ENCODE data around the gene GNG4.
A peak's percentile ranks its signal among the peaks of the same experiment; 100 is the strongest.
"Not testable (repeated sequence)": the region's sequence is repeated elsewhere in the genome, so short reads cannot be mapped to it uniquely, and the experiment has no call there.

GNG4 gene

GRCh38 chr1:235628316-235629005 lies 21.1 kb downstream of the GNG4 start:
- FAIRE-seq (no peak), DNase-seq (ENCODE audit: low spot score) (no peak)

- no peak for DNase-seq (ENCODE audit: low spot score)
- no peak for FAIRE-seq
Measured at GRCh38 chr1:235625831-235626230, 23.8 kb downstream of the GNG4 start.

GRCh38 chr1:235625340-235625739 lies 24.2 kb downstream of the GNG4 start:
- FAIRE-seq (no peak), DNase-seq (ENCODE audit: low spot score) (no peak)

GRCh38 chr1:235624721-235625333 lies 24.8 kb downstream of the GNG4 start:
- DNase-seq (ENCODE audit: low spot score) (peak; percentile 73), FAIRE-seq (peak; percentile 89)

DNA sequence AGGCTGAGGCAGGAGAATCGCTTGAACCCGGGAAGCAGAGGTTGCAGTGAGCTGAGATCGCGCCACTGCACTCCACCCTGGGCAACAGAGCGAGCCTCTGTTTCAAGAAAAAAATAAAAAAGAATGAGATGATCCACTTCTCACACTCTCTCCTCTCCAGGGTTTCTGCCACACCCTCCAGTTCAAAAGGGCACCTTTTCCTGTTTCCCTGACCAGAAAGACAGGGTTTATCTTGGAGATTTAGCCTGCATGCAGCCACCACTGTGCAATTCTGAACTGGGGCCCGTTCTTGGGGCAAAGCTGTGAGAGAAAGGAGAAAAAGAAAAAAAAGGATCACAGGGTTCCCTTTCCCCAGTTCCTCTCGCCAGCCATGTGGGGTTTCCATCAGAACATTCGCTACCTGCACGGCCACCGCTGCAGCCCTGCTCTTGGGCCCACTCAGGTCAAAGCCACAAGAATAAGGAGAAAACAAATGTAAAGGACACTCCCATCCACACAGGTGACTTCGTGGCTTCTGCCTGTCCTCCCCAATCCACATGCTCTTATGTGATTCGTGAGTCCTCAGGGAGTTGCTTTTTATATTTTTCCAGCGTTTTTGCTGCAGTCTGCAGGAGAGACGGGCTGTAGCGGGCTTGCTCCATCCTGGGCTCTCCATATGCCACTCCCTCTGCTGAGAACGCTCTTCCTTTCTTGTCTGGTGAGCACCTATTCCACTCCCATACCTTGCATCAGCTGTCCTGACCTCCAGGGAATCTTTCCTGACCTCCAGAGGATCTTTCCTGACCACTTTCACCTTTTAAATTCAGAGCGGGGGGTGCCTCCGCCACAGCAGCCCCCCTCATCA lies 26.4 kb downstream of the GNG4 start:
- FAIRE-seq: no peak
- DNase-seq (ENCODE audit: low spot score): no peak

GRCh38 chr1:235619149-235619548 lies 30.4 kb downstream of the GNG4 start:
- FAIRE-seq; DNase-seq (ENCODE audit: low spot score): not testable (repeated sequence)

DNA sequence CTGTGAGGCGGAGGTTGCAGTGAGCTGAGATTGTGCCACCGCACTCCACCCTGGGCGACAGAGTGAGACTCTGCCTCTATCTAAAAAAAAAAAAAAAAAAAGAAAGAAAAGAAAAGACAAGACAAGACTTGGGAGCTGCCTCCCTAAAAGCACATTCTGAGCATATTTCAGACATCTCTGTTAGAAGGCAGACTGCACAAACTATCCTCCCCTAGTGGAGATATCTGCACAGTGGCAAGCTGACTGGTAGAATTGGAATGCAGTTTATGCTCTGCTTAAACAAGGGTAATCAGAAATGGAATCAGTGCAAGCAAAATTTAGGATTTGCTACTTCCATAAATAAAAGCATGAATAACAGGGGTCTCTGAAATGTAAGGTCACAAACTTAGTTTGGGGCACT lies 31.8 kb downstream of the GNG4 start:
- no peak for DNase-seq (ENCODE audit: low spot score)
- no peak for FAIRE-seq

- no peak for DNase-seq (ENCODE audit: low spot score)
- no peak for FAIRE-seq
Measured at GRCh38 chr1:235617140-235617539, 32.4 kb downstream of the GNG4 start.

- DNase-seq (ENCODE audit: low spot score) (no peak), FAIRE-seq (no peak)
Measured at GRCh38 chr1:235614442-235614954, 35.1 kb downstream of the GNG4 start.

DNA sequence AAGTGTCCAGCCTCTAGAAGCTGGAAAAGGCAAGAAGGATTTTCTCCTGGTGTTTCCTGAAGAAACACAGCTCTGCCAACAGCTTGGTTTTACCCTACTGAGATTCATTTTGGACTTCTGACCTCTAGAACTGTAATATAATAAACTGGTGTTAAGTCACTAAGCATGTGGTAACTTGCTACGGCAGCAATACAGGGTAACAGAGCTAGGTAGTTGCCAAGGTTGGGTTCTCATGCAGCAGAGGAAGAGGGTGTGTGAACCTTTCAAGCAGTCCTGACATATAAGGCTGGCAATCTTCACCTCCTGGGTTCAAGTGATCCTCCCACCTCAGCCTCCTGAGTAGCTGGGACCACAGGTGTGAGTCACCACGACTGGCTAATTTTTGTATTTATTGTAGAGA lies 36.0 kb downstream of the GNG4 start:
- DNase-seq (ENCODE audit: low spot score): no peak

GRCh38 chr1:235612761-235613160 lies 36.8 kb downstream of the GNG4 start:
- FAIRE-seq: no peak
- no peak for DNase-seq (ENCODE audit: low spot score)

More for the DNA sequence above, 36.0 kb downstream of the GNG4 start:
- no peak for FAIRE-seq

- FAIRE-seq (no peak), DNase-seq (ENCODE audit: low spot score) (no peak)
Measured at GRCh38 chr1:235610157-235610556, 39.4 kb downstream of the GNG4 start.

DNA sequence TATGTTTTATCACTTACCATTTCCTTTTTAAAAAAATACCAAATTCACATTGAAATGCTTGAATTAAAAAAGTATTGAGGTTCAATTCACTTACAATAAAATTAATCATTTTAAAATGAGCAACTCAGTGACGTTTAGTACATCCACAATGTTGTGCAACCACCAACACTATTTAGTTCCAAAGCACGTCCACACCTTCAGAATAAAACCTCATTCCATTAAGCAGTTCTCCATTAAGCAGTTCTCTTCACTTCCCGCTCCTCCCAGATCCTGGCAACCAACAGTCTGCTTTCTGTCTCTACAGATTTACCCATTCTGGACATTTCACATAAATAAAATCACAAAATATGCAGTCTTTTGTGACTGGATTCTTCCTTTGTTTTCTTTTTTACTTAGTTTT lies 41.3 kb downstream of the GNG4 start:
- DNase-seq (ENCODE audit: low spot score): no peak
- FAIRE-seq: no peak

DNA sequence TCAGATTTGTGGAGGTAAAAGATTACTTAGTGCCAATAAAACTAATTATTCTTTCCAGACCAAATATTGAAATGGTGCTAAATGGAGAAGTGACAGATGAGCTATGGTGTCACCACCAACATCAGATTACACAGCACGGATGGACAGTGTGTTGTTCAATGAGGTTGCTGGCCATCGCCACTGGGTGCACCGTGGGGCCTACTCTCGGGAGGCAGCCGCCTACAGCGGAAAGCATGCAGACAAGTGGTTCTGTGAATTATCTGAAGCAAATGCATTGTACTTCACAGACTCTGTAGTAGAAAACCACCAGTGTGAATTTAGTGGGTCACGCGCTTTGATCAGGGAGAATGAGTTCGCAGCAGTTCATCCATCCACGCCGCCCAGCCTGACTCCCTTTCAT lies 42.3 kb downstream of the GNG4 start:
- DNase-seq (ENCODE audit: low spot score) (no peak), FAIRE-seq (no peak)

DNA sequence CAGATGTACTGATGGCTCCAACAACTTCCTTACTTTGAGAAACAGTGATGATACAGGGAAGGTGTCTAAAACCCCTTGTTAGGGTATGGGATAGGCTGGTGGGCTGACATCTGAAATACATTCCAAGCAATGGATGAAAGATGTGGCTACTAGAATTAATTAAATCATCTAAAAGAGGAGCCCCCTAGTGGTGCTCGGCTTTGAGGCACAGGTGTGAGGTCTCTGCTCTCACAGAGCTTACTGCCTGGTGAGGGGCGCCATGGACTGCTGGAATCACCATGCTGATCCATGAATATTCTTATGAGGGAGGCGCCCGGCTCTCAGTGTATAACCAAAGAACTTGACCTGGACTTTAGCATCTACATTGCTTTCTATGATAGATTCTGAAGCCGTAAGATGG lies 48.5 kb downstream of the GNG4 start:
- FAIRE-seq: no peak
- DNase-seq (ENCODE audit: low spot score): no peak

- DNase-seq (ENCODE audit: low spot score): no peak
- no peak for FAIRE-seq
Measured at GRCh38 chr1:235599536-235599935, 50.0 kb downstream of the GNG4 start.

DNA sequence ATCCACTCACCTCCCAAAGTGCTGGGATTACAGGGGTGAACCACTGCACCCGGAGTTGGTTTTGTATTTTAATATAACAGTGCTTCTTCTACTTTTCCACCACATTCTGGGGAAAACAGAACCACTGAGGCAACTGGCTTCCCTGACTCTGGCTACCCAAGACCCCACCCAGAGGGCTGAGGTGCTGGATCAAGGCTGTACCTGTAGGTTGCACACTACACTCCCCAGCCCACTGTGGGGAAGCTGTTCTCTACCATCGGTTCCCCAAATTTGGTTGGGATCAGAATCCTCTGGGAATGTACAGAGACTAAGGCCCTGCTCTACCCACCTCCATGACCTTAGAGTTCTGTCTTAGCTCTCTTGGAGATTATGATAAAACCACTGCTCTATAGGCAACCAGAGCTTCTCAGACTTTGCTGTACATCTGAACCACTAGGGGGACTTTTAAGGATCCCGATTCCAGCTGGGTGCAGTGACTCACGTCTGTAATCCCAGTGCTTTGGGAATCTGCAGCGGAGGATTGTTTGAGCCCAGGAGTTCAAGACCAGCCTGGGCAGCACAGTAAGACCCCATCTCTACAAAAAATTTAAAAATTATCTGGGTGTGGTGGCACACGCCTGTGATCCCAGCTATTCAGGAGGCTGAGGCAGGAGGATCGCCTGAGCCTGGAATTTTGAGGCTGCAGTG lies 51.6 kb downstream of the GNG4 start:
- peak; percentile 42 for DNase-seq (ENCODE audit: low spot score)
- FAIRE-seq: no peak

DNA sequence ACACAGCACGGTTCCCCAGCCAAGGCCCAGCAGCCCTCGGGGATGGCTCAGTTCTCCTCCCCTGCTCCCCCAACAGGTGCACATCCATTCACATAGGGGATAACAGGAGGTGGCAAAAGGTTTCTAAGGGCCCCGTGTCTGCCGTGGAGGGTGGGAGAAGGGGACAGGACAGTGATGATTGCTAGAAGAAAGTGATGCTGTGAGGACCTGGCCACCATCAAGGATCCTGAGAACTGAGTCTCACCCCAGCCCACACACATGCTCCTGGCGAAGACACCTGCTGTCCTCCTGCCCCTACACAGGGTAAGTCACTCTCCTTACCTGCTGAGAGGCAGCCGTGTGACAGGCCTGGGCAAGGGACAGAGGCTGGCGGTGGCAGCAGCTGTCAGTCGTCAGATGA lies 54.5 kb downstream of the GNG4 start:
- FAIRE-seq (no peak), DNase-seq (ENCODE audit: low spot score) (no peak)

DNA sequence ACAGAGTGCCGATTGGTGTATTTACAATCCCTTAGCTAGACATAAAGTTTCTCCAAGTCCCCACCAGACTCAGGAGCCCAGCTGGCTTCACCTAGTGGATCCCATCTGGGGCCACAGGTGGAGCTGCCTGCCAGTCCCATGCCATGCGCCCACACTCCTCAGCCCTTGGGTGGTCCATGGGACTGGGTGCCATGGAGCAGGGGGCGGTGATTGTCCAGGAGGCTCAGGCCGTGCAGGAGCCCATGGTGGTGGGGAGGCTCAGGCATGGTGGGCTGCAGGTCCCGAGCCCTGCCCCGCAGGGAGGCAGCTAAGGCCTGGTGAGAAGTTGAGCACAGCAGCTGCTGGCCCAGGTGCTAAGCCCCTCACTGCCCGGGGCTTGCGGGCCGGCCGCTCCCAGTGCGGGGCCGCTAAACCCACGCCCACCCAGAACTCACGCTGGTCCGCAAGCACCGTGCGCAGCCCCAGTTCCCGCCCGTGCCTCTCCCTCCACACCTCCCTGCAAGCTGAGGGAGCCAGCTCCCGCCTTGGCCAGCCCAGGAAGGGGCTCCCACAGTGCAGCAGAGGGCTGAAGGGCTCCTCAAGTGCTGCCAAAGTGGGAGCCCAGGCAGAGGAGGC lies 55.2 kb downstream of the GNG4 start:
- FAIRE-seq; DNase-seq (ENCODE audit: low spot score): not testable (repeated sequence)

GRCh38 chr1:235588916-235589515 lies 60.6 kb downstream of the GNG4 start:
- peak; percentile 87 for DNase-seq (ENCODE audit: low spot score)
- peak; percentile 86 for FAIRE-seq

DNA sequence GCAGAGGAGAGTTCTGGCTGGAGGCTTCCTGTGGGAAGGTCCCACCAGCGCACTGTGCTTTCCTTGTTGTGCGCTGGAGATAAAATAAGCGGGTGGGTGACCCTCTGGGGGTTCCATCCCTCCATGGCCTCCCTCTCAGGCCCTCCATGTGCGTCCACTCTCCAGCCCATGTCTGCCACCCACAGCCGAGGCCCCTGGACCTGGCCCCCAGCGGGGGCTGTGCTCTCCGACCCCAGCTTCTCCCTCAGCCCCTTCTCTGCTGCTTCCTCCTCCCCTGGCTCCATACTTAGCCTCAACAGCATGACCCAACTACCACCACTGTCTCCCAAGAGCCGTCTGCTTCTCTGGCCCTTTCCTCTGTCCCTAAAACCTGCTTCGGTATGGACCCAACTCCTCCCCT lies 61.4 kb downstream of the GNG4 start:
- DNase-seq (ENCODE audit: low spot score): no peak
- FAIRE-seq: no peak
